ENCODE data around the gene KCNJ3. TPM values are rescaled to one million over a fixed set of nuclear protein-coding genes. Genes with fewer than 3 reads are reported as not detected.

KCNJ3 gene
- total RNA-seq, 1 experiment from 2014 or later, result 0.11 TPM

GRCh38 chr2:154693741-154694340, 4.7 kb upstream of the KCNJ3 start:
- Histone ChIP-seq H3K27me3 (ENCODE audit: insufficient read depth, low read length) (no peaks in the 10 kb centered on the region; the same call in 1 of the 2 replicates), H3K23me2 (ENCODE audit: insufficient read length, low read depth, low read length, poor library complexity, severe bottlenecking) (peaks cover 7% of the 10 kb centered on the region), H2AFZ (ENCODE audit: low read length) (no peak overlapping the region), H2BK5ac (ENCODE audit: insufficient read length, low read length) (no peak overlapping the region), H3K4me2 (ENCODE audit: insufficient read depth, insufficient read length, low read length) (no peak overlapping the region), H3K23ac (ENCODE audit: insufficient read length, low read depth, low read length) (no peak overlapping the region), H3K27ac (ENCODE audit: insufficient read length, low read depth, low read length) (no peak overlapping the region), H3K56ac (ENCODE audit: insufficient read length, low read depth, low read length) (no peak overlapping the region), H4K91ac (ENCODE audit: insufficient read length, low read depth, low read length) (no peak overlapping the region), H3K79me2 (ENCODE audit: insufficient read depth, low read length) (no peaks in the 10 kb centered on the region), H3K14ac (ENCODE audit: insufficient read depth, low read length) (no peak overlapping the region), H4K20me1 (ENCODE audit: control insufficient read depth, insufficient read depth, insufficient read length) (no peaks in the 10 kb centered on the region), H2BK15ac (ENCODE audit: low read depth, low read length) (no peak overlapping the region), H3K9ac (ENCODE audit: extremely low read depth, insufficient read length, low read length) (no peak overlapping the region), H2BK120ac (ENCODE audit: low read depth, low read length, poor library complexity, severe bottlenecking) (no peak overlapping the region), H3K18ac (ENCODE audit: insufficient read length, low read depth, low read length) (no peak overlapping the region), H4K5ac (ENCODE audit: insufficient read length, low read depth, low read length) (no peak overlapping the region), H2BK12ac (ENCODE audit: insufficient read length, low read depth, low read length) (no peak overlapping the region), H3K79me1 (ENCODE audit: insufficient read depth, low read depth, low read length, poor library complexity, severe bottlenecking) (no peaks in the 10 kb centered on the region), H4K8ac (replicated peaks; ENCODE audit: insufficient read length, low read depth, low read length) (no peak overlapping the region), H2BK20ac (ENCODE audit: low read depth, low read length, poor library complexity, severe bottlenecking) (no peak overlapping the region), H3T11ph (ENCODE audit: low read length) (no peak overlapping the region), H3K9me3 (ENCODE audit: control insufficient read depth, low read depth, low read length) (no peaks in the 10 kb centered on the region), H2AK5ac (ENCODE audit: insufficient read length, low read length) (no peak overlapping the region), H3K4ac (ENCODE audit: low read depth, low read length) (no peak overlapping the region), H3K4me1 (ENCODE audit: insufficient read depth, low read length) (no peaks in the 10 kb centered on the region)
- TF ChIP-seq CTCF (conservative IDR thresholded peaks at IDR 0.05), result no peak
- H3K27me3 Mint-ChIP-seq (ENCODE audit: low read depth), result peaks cover 30% of the 10 kb centered on the region
- no peaks in the 10 kb centered on the region; a peak in 1 of 7 replicates for H3K36me3 Mint-ChIP-seq (ENCODE audit: insufficient read depth in 1 of 3, low read depth in 3 of 3)
- no peak overlapping the region for H3K4me3 Mint-ChIP-seq
- DNase-seq, result no peak
- no peaks in the 10 kb centered on the region for H3K9me3 Mint-ChIP-seq
- H3K27ac Mint-ChIP-seq, result no peak overlapping the region; a peak in 1 of 7 replicates
- H3K4me1 Mint-ChIP-seq, result peaks cover 8 to 9% of the 10 kb centered on the region in 2 experiments
- no CpG with 5 or more reads among the region's 3 CpGs for WGBS (ENCODE audit: extremely low coverage, insufficient read length, low lambda C conversion rate)
